Right lobe of liver (tissue), 6 donors: Measurements from ENCODE around the gene TRAF3. TPM values are rescaled to one million over a fixed set of nuclear protein-coding genes. Genes with fewer than 3 reads are reported as not detected.

ENCODE experiments used
- ATAC-seq, 4 donors: fragments of 200-7000 bp; cut with Tn5 transposase; one replicate each; pipeline ENCODE4 v1.9.1; 2020; ENCODE audit warnings: mild to moderate bottlenecking in 4 of 4, moderate library complexity in 4 of 4
- DNase-seq, 3 donors: peaks; one replicate each; pipeline ENCODE4 v3.0.0-alpha.2; 2020
- H3K27ac ChIP-seq, 3 donors: fragments of 200-600 bp; one replicate each; pipeline ENCODE4 v1.8.0; 2022
- H3K27me3 ChIP-seq, 2 donors: fragments of 200-600 bp; one replicate each; pipeline ENCODE4 v1.8.0; 2022
- H3K36me3 ChIP-seq, 4 donors: fragments of 200-600 bp; sonication (generic) in 1 of 4; one replicate each; pipeline versions ENCODE4 v1.5.1 to v1.8.0; 2017 to 2022; ENCODE audit warnings: control low read depth in 1 of 4
- H3K4me1 ChIP-seq, 4 donors: fragments of 200-600 bp; sonication (generic) in 1 of 4; one replicate each; pipeline versions ENCODE4 v1.5.1 to v1.8.0; 2017 to 2022; ENCODE audit warnings: control low read depth in 1 of 4
- H3K4me3 ChIP-seq, 3 donors: fragments of 200-600 bp; one replicate each; pipeline ENCODE4 v1.8.0; 2022
- H3K9me3 ChIP-seq, 4 donors: fragments of 200-600 bp; sonication (generic) in 1 of 4; one replicate each; pipeline versions ENCODE4 v1.5.1 to v1.8.0; 2017 to 2022; ENCODE audit warnings: control low read depth in 1 of 4
- CTCF ChIP-seq, 4 donors: fragments of 200-600 bp in 3 of 4; fragments of 450-650 bp in 1 of 4; IDR thresholded peaks; one replicate each; pipeline versions ENCODE4 v1.5.1 to v1.8.0; 2016 to 2022; ENCODE audit warnings: antibody characterized with exemption in 4 of 4, mild to moderate bottlenecking in 2 of 4
- POLR2A ChIP-seq: fragments of 450-650 bp; IDR thresholded peaks from one replicate; pipeline ENCODE4 v1.6.1; 2017; ENCODE audit warnings: antibody characterized with exemption, mild to moderate bottlenecking
- WGBS: methylation state at CpG from one replicate; pipeline ENCODE4 v1.1.6; 2018; ENCODE audit warnings: low coverage, low lambda C conversion rate; ENCODE audit not compliant: insufficient coverage; ENCODE audit errors: missing lambda C conversion rate; 5-methylcytosine and 5-hydroxymethylcytosine counted together
- intact Hi-C, 2 donors: fragments of 100-400 bp; cut with DNase I; formaldehyde crosslinking; loops; one replicate each; pipeline versions ENCODE4 v1.11.2 to v1.14.1; 2022
- total RNA-seq, 6 experiments: library from RNA; depleted of rRNA in 2 of 6; stranded (reverse); fragments of >200 nt in 2 of 6; fragmentation: NEBNext Ultra II Directional in 3 of 6; extraction: Animal tissue kit (Norgen Biotek cat#: 25700) in 3 of 6; gene quantifications; one replicate each; pipeline versions ENCODE4 v1.1.0 to v1.2.4, GENCODE V29; 2016 to 2023
- donor health status: DM: no; HTN: yes; CAD: no.
- donor health status: DM: no; HTN: no; CAD: no.
- donor health status: DM: no; HTN: no; CAD: no.
- donor health status: DM: no; HTN: yes; CAD: no.
- donor health status: DM: no; HTN: yes; CAD: no.

TRAF3 gene
- total RNA-seq, 6 experiments from 2014 or later: 5.6 to 10.5 (median 8.3) TPM

- H3K27me3 ChIP-seq: no peaks in the 10 kb centered on the region
- TF ChIP-seq CTCF (IDR thresholded peaks at IDR 0.05) (no peak), POLR2A (no peak)
- WGBS: 88% methylated on average over 2 of the region's 4 CpGs
- no peaks in the 10 kb centered on the region for H3K9me3 ChIP-seq
- H3K4me3 ChIP-seq: no peak overlapping the region
- intact Hi-C loops: no loop called here
- H3K36me3 ChIP-seq: no peaks in the 10 kb centered on the region
- DNase-seq (no peak), ATAC-seq (no peak)
- H3K27ac ChIP-seq: no peak overlapping the region
- no peaks in the 10 kb centered on the region for H3K4me1 ChIP-seq
These were observed 29.2 kb downstream of the TRAF3 start for GRCh38 chr14:102806447-102806846.

GRCh38 chr14:102807013-102807406 lies 29.8 kb downstream of the TRAF3 start:
- TF ChIP-seq CTCF (IDR thresholded peaks at IDR 0.05): no peak
- no peak for TF ChIP-seq POLR2A
- no peaks in the 10 kb centered on the region for H3K9me3 ChIP-seq
- DNase-seq (no peak), ATAC-seq (no peak)
- H3K36me3 ChIP-seq: no peaks in the 10 kb centered on the region
- no peak overlapping the region for H3K4me3 ChIP-seq
- no peak overlapping the region for H3K27ac ChIP-seq
- WGBS: 93% methylated on average over 4 of the region's 4 CpGs
- intact Hi-C loops: no loop called here
- no peaks in the 10 kb centered on the region for H3K27me3 ChIP-seq
- no peaks in the 10 kb centered on the region for H3K4me1 ChIP-seq

- Histone ChIP-seq H3K27me3 (no peaks in the 10 kb centered on the region), H3K9me3 (no peaks in the 10 kb centered on the region), H3K27ac (no peak overlapping the region), H3K36me3 (no peaks in the 10 kb centered on the region), H3K4me3 (no peak overlapping the region), H3K4me1 (no peaks in the 10 kb centered on the region)
- WGBS: 93% methylated on average over 3 of the region's 3 CpGs
- no peak for ATAC-seq
- TF ChIP-seq CTCF (IDR thresholded peaks at IDR 0.05) (no peak), POLR2A (no peak)
- intact Hi-C loops: no loop called here
- no peak for DNase-seq
These were observed 32.6 kb downstream of the TRAF3 start for GRCh38 chr14:102809870-102810269.

GRCh38 chr14:102810523-102810922 lies 33.3 kb downstream of the TRAF3 start:
- 87% methylated on average over 3 of the region's 3 CpGs for WGBS
- no peaks in the 10 kb centered on the region for H3K27me3 ChIP-seq
- no peaks in the 10 kb centered on the region for H3K9me3 ChIP-seq
- no peak overlapping the region for H3K27ac ChIP-seq
- no peak for TF ChIP-seq CTCF (IDR thresholded peaks at IDR 0.05)
- TF ChIP-seq POLR2A: no peak
- no peak for DNase-seq
- no peaks in the 10 kb centered on the region for H3K4me1 ChIP-seq
- H3K36me3 ChIP-seq: no peaks in the 10 kb centered on the region
- no peak for ATAC-seq
- intact Hi-C loops: no loop called here
- no peak overlapping the region for H3K4me3 ChIP-seq
